ENCODE data around the gene NMBR. TPM values are rescaled to one million over a fixed set of nuclear protein-coding genes. Genes with fewer than 3 reads are reported as not detected.
"Not testable (repeated sequence)": the region's sequence is repeated elsewhere in the genome, so short reads cannot be mapped to it uniquely, and the experiment has no call there.

Gene NMBR
- total RNA-seq, 1 donor from 2014 or later, result not detected

DNA sequence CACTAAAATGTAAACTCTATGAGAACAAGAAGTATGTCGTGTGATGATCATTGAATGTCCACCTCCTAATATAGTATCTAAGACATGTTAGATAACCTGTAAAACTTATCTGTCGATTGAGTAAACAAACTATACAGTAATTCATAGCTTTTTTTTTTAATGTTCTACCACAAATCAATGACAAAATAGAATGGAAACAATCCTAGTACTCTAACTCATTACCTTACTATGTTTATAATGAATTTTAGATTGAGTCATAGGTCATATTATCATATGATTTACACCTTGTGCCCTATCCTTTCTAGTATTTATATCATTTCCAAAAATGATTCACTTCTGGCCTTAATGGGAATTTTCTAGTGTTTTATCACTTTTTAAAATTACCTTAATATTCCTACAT, 6.3 kb upstream of the NMBR start:
- Mint-ChIP-seq H3K27me3 (ENCODE audit: unreplicated experiment) (peaks cover 3% of the 10 kb centered on the region), H3K4me1 (ENCODE audit: unreplicated experiment) (peaks cover 16% of the 10 kb centered on the region), H3K36me3 (ENCODE audit: low read depth, unreplicated experiment) (no peaks in the 10 kb centered on the region), H3K9me3 (ENCODE audit: unreplicated experiment) (no peaks in the 10 kb centered on the region), H3K4me3 (ENCODE audit: unreplicated experiment) (no peak overlapping the region), H3K27ac (ENCODE audit: unreplicated experiment) (no peak overlapping the region)
- no peak for DNase-seq (ENCODE audit: low spot score)
- TF ChIP-seq, protein P1, sequence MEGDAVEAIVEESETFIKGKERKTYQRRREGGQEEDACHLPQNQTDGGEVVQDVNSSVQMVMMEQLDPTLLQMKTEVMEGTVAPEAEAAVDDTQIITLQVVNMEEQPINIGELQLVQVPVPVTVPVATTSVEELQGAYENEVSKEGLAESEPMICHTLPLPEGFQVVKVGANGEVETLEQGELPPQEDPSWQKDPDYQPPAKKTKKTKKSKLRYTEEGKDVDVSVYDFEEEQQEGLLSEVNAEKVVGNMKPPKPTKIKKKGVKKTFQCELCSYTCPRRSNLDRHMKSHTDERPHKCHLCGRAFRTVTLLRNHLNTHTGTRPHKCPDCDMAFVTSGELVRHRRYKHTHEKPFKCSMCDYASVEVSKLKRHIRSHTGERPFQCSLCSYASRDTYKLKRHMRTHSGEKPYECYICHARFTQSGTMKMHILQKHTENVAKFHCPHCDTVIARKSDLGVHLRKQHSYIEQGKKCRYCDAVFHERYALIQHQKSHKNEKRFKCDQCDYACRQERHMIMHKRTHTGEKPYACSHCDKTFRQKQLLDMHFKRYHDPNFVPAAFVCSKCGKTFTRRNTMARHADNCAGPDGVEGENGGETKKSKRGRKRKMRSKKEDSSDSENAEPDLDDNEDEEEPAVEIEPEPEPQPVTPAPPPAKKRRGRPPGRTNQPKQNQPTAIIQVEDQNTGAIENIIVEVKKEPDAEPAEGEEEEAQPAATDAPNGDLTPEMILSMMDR (IDR thresholded peaks at IDR 0.05; ENCODE audit: unreplicated experiment), result no peak

DNA sequence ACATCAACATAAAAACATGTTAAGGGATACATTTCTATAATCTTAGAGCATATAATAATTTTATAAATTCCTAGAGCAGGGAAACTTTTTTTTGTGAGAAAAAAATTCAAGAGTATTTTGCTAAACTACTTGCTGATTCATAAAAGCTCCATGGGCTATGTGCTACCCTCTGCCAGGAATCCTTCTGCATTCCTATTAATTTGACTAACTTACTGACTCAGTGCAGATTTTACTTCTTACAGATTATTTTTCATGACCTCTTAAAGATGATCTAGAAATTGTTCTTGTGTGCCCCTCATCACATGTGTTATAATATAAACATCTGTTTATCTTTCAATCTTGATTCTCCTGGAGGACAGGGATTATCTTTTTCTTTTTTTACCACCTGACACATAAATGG, 5.8 kb upstream of the NMBR start:
- no peak for DNase-seq (ENCODE audit: low spot score)
- Mint-ChIP-seq H3K4me1 (ENCODE audit: unreplicated experiment) (peaks cover 19% of the 10 kb centered on the region), H3K27ac (ENCODE audit: unreplicated experiment) (no peak overlapping the region), H3K4me3 (ENCODE audit: unreplicated experiment) (no peak overlapping the region), H3K9me3 (ENCODE audit: unreplicated experiment) (no peaks in the 10 kb centered on the region), H3K27me3 (ENCODE audit: unreplicated experiment) (peaks cover 3% of the 10 kb centered on the region), H3K36me3 (ENCODE audit: low read depth, unreplicated experiment) (no peaks in the 10 kb centered on the region)
- TF ChIP-seq, protein P1 (IDR thresholded peaks at IDR 0.05; ENCODE audit: unreplicated experiment), result no peak

DNA sequence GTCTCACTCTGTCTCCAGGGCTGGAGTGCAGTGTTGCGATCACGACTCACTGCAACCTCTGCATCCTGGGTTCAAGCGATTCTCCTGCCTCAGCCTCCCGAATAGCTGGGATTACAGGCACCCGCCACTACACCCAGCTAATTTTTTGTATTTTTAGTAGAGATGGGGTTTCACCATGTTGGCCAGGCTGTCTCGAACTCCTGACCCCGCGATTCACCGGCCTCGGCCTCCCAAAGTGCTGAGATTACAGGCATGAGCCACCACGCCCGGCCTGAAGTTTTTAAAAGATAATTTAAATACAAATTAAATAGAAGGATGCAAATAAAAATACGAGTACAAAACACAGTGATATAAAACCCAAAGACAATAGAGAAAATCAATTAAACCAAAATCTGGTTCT, 5.4 kb downstream of the NMBR start:
- not testable (repeated sequence) for H3K9me3 Mint-ChIP-seq (ENCODE audit: unreplicated experiment); H3K27me3 Mint-ChIP-seq (ENCODE audit: unreplicated experiment); H3K36me3 Mint-ChIP-seq (ENCODE audit: low read depth, unreplicated experiment)

DNA sequence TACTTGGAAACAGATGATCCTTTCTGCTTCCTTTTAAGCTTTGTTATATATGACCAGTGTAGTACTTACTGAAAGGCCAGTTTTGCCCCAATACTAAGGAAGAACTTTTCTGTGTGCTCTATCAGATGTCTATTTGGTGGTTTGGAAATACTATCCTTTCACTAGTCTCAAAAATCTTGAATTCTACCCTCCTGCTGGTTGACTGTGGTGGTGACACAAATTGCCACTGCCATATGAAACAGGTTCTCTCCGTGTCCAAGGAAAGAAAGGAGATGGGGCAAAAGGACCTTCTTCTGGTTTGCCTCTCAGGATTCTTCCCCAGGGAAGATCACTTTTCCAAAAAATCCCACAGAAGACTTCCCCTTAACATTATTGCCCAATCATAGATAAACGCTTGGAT, 8.0 kb downstream of the NMBR start:
- Mint-ChIP-seq H3K4me3 (ENCODE audit: unreplicated experiment) (no peak overlapping the region), H3K27me3 (ENCODE audit: unreplicated experiment) (no peaks in the 10 kb centered on the region), H3K27ac (ENCODE audit: unreplicated experiment) (no peak overlapping the region), H3K36me3 (ENCODE audit: low read depth, unreplicated experiment) (no peaks in the 10 kb centered on the region), H3K9me3 (ENCODE audit: unreplicated experiment) (no peaks in the 10 kb centered on the region), H3K4me1 (ENCODE audit: unreplicated experiment) (no peaks in the 10 kb centered on the region)
- no peak for DNase-seq (ENCODE audit: low spot score)
- TF ChIP-seq, protein P1 (IDR thresholded peaks at IDR 0.05; ENCODE audit: unreplicated experiment), result peak; percentile 30

More for the DNA sequence above, 5.4 kb downstream of the NMBR start:
- H3K4me1 Mint-ChIP-seq (ENCODE audit: unreplicated experiment); H3K4me3 Mint-ChIP-seq (ENCODE audit: unreplicated experiment); H3K27ac Mint-ChIP-seq (ENCODE audit: unreplicated experiment); DNase-seq (ENCODE audit: low spot score): not testable (repeated sequence)

DNA sequence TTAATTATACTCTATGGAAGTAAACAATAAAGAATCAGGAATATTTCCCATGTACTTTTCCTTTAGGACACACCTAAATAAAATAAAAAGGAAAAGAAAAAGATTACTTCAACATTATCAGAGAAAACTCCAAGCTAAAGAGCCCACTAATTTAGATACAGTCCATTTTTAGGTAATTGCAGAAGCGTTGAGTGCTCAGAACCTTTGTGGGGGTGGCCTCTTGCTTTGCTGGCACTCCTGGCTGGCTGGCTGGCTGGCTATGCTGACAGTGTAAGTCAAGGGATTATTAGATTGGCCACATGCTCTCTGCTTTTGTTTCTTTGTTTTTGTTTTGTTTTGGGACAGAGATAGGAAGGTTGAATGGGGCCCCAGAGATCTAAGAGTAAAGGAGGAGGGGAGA, 14.3 kb downstream of the NMBR start, which contains the start of gene GJE1:
Gene GJE1, plus strand, starts transcription at position 301 of the 400 bp plus-strand sequence. CDS start 234 bp downstream, outside the sequence.
- H3K9me3 Mint-ChIP-seq (ENCODE audit: unreplicated experiment), result no peaks in the 10 kb centered on the region

More for the DNA sequence above, 14.3 kb downstream of the NMBR start, which contains the start of gene GJE1:
- no peaks in the 10 kb centered on the region for H3K36me3 Mint-ChIP-seq (ENCODE audit: low read depth, unreplicated experiment)
- no peak within 1 kb of the TSS for H3K4me3 Mint-ChIP-seq (ENCODE audit: unreplicated experiment)
- TF ChIP-seq, protein P1 (IDR thresholded peaks at IDR 0.05; ENCODE audit: unreplicated experiment), result no peak
- H3K27ac Mint-ChIP-seq (ENCODE audit: unreplicated experiment), result no peak within 1 kb of the TSS
- H3K4me1 Mint-ChIP-seq (ENCODE audit: unreplicated experiment), result peaks cover 3% of the 10 kb centered on the region
- no peak for DNase-seq (ENCODE audit: low spot score)
- no peaks in the 10 kb centered on the region for H3K27me3 Mint-ChIP-seq (ENCODE audit: unreplicated experiment)

Measured in endothelial cell (in vitro differentiated cells).